GM19193 (cell line): ENCODE data around the gene TAL2.

Source experiments
- POLR2A ChIP-seq: IDR thresholded peaks from 4 replicates; pipeline ENCODE4 v1.6.1; 2011; ENCODE audit not compliant: insufficient read depth, insufficient read length; ENCODE audit errors: extremely low read depth

TAL2 gene

GRCh38 chr9:105661011-105661410, 1.2 kb upstream of the TAL2 start:
- no peak for TF ChIP-seq POLR2A

DNA sequence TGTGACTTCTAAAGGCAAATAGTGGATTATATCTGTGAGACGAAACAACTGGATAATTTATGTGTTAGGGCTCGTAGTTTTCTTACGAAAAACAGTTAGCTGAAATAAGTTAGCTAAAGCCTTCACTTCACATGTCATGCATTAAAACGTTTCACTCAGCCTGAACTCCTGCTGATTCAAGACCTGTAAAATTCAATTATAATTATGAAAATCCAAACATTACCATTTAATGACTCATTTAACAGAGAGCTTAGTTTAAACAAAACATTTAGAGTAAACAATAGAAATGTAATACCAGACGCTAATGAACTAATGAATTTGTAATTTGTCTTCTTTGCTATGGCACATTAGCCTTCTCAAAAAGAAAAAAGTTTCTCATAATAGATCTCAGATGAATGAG, 1.7 kb downstream of the TAL2 start:
- no peak for TF ChIP-seq POLR2A

DNA sequence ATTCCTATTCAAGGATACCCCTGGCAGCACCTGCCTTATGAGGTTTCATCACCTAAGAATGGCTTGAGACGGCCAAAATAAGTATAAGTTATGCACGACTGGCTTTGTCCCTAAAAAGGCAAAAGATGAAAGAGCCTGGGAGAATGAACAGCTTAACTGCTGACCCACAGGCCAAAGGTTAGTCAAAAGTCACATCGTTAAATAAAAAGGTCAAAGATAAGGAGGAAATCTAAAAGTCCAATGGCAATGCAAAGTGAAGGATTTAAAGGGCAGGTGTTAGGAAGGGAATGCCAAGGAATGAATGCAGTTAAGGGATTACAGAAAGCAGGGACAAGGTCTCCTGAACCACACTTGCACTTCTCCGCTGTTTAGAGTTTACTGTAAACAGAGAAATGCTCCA, 5.6 kb downstream of the TAL2 start:
- TF ChIP-seq POLR2A: no peak

GRCh38 chr9:105670315-105670714, 8.1 kb downstream of the TAL2 start:
- TF ChIP-seq POLR2A: no peak

DNA sequence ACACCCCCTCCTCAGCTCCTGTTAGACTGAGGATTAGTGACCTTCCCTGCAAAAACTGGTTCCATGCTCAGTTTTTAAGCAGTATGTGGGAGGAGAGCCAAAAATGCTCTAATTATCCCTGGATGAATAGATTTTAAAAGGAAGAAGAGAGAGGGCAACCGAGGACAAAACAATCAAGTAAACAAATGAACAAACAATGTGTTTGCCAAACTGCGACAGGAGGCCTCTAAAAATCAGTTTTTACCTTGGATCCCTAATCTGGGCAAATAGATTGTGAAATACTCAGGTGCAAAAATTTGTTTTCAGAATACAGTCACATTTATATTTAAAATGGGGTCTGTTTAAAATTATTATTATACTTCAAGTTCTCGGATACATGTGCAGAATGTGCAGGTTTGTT, 8.5 kb downstream of the TAL2 start:
- no peak for TF ChIP-seq POLR2A

DNA sequence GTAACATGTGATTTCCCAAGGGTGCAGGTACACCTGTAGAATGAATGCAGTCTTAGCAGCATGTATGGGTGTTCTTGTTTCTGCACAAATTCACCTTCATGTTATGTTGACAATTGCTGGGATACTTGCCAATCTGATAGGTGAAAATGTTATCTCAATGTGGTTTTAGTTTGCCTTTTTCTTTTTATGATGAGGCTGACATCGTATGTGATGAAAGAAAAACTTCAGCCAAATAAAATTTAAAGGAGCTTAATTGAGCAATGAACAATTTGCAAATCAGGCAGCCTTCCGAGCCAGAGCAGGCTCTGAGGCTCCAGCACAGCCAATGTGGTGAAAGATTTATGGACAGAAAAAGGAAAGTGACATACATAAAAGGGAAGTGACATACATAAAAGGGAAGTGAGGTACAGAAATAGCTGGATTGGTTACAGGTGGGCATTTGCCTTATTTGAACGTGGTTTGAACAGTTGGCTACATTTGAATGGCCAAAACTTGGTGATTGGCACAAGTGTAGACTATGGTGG, 10.5 kb downstream of the TAL2 start:
- TF ChIP-seq POLR2A: no peak

GRCh38 chr9:105673850-105674387, 11.7 kb downstream of the TAL2 start:
- no peak for TF ChIP-seq POLR2A

GRCh38 chr9:105676351-105676923, 14.2 kb downstream of the TAL2 start:
- TF ChIP-seq POLR2A: no peak

DNA sequence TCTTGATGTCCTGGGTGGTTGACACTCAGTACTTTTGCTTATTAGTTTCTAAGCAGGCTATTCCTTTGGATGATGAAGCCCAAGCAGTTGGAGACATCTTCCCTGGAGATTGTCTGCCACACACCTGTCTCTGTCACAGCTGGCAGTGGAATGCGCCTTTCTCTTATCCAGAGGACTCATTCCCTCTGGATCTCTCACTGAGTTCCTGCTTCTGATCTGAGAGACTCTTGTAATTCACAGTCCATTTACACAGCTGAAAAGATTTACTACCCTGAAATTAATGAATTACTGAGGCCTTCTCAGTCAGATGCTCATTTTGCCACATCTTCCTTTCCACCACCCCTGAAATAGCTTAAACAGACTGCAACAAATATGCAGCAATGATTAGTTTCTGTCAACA, 15.9 kb downstream of the TAL2 start:
- no peak for TF ChIP-seq POLR2A

- TF ChIP-seq POLR2A: no peak
Observed at GRCh38 chr9:105678781-105679180, 16.5 kb downstream of the TAL2 start.

- no peak for TF ChIP-seq POLR2A
Observed at GRCh38 chr9:105679257-105680022, 17.2 kb downstream of the TAL2 start.

DNA sequence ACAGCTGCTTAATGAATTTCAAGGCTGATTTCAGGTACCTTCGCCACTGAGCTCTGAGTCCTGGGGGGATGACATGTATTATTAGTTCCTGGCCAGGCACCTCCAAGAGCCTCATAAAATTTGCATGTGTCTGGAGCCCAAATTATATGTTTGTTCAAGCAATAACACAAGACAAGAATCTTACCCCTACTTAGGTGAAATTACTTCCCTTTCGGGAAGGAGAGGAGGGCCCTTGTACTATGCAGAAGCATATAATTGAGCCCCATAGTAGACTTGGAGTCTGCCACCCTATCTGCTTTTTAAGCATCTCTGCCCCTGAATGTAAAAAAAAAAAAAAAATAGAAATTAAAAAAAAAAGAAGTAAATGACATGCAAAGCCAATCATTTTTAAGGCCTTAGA, 19.1 kb downstream of the TAL2 start:
- TF ChIP-seq POLR2A: no peak

DNA sequence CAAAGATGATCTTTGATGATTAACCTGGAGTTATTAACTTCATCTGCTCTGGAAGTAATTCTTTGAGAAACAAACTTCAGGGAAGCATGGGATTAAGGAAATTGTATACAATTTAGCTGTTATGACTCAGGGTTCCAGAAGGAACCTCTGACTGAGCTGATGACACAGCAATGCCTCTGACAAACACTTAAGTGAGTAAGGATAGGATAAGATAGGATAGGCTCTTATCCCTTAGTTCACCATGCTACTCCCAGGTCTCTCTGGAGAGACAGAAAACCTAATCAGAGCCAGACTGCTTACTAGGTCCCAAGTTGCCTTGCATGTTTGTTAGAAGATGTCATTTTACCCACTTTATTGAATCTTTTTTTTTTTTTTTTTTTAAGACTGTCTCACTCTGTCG, 19.5 kb downstream of the TAL2 start:
- no peak for TF ChIP-seq POLR2A

- TF ChIP-seq POLR2A: no peak
Observed at GRCh38 chr9:105683688-105684275, 21.5 kb downstream of the TAL2 start.

DNA sequence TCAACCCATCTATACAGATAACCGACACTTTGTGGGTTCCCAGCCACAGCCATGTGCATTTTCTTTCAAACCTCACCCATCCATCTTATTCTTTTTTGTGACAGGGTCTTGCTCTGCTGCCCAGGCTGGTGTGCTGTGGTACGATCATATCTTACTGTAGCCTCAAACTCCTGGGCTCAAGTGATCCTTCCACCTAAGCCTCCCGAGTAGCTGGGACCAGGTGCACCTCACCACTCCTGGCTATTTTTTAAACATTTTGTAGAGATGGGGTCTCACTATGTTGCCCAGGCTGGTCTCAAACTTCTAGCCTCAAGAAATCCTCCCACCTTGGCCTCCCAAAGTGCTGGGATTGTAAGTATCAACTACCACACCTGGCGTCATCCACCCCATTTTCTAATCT, 24.7 kb downstream of the TAL2 start:
- no peak for TF ChIP-seq POLR2A

DNA sequence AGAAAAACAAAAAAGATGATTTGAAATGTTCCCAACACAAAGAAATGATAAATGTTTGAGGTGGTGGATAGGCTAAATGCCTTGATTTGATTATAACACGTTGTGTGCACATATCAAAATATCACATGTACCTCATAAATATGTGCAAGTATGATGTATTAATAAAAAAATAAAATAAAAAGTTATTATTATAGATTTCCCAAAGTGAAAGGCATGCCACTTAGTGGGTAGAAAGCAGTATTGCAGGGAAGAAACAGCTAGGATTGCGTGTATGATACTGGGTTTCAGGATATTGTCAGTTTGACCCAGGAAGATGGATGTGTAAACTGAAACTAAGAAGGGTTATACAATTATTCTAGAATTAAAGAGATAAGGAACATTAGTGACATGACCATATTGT, 28.5 kb downstream of the TAL2 start:
- no peak for TF ChIP-seq POLR2A
